Stimulated activated CD4-positive, alpha-beta T cell treated with anti-CD3 and anti-CD28 coated beads, Interleukin-2, amount 100 ng/mL, for 4 hours (primary cell): ENCODE data around the gene GALNT6.

Experiments
- DNase-seq: peaks from one replicate; pipeline ENCODE4 v3.0.0-alpha.2; 2020; ENCODE audit warnings: low read depth

The GALNT6 gene

DNA sequence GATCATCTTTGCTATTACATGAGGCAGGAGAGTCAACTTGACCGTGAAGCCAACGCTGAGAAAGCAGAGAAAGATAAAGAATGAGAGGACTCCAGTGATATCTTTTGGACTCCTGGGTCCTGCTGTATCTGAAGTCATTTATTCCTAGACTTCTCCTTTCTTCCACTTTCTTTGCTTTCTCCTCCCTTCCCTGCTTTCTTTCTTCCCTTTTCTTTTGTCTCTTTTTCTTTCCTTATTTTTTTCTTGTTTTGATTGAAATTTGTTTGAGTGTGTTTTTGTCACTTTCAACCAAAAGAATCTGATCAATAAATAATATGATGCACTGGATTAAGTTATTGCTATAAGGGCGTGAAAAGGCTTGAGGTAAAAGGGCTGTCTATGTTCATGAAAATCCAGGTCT, 13.4 kb upstream of the GALNT6 start:
- no peak for DNase-seq

GRCh38 chr12:51403681-51404136, 12.5 kb upstream of the GALNT6 start:
- no peak for DNase-seq

GRCh38 chr12:51403159-51403558, 12.0 kb upstream of the GALNT6 start:
- DNase-seq: no peak

GRCh38 chr12:51401900-51402299, 10.7 kb upstream of the GALNT6 start:
- no peak for DNase-seq

GRCh38 chr12:51401486-51401885, 10.3 kb upstream of the GALNT6 start:
- no peak for DNase-seq

DNA sequence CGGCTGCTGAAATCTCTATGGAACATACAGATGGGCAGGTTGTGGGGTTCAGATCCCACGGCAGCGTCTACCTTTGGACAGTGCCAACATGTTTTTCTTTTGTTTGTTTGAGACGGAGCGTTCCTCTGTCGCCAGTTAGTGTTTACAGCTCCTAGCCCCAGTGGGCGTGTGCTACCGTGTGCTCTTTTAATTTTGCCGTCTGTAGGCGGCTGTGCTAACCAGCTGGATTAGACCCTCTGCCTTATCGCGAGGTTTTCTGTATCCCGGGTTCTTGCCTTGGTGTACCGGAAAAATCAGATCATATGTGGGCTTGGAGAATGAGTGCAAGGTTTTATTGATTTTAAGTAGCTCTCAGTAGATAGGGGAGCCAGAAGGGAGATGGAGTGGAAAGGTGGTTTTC, 9.8 kb upstream of the GALNT6 start:
- no peak for DNase-seq

- DNase-seq: no peak
Measured at GRCh38 chr12:51399891-51400290, 8.7 kb upstream of the GALNT6 start.

GRCh38 chr12:51397670-51398069, 6.5 kb upstream of the GALNT6 start:
- DNase-seq: no peak

DNA sequence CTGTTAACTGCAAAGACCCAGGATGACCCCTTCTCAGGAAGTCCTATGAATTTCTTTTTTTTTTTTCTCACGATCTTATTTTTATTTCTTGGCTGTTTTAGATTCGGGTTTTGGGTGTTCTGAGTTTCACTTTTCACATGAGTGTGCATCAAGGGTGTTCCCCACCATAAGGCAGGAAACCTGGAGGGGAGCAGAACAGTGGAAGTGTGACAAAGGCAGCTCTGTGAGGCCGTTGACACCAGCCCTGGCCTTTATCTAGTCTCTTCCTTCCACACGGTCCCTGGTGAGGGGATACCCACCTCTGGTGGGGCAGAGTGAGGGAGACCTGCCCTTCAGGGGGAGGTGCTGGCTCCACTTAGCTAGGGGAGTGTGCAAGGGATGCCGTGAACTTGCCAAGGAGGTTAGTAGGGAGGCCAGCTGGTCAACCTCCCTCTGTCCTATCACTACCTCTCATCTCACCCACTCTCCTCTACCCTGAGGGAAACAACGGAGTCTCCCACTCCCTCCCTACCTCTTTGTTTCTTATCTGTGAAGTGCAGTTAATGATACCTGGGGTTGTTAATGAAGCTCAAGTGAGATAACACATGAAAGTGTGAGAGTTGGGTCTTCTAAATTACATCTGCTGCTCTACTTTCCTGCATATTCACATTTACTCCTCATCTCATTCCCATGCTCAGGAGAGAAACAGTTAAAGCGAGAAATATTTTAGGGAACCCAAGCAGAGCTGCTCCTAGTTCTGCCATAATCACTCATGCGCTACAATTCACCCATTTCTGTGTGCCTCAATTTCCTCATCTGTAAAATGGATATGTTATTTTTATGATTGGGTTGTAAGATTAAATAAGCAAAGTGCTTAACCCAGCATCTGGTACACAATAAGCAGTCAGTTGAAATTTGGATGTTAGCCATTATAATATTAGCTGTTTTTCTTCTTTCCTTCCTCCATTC, 4.4 kb upstream of the GALNT6 start:
- no peak for DNase-seq

DNA sequence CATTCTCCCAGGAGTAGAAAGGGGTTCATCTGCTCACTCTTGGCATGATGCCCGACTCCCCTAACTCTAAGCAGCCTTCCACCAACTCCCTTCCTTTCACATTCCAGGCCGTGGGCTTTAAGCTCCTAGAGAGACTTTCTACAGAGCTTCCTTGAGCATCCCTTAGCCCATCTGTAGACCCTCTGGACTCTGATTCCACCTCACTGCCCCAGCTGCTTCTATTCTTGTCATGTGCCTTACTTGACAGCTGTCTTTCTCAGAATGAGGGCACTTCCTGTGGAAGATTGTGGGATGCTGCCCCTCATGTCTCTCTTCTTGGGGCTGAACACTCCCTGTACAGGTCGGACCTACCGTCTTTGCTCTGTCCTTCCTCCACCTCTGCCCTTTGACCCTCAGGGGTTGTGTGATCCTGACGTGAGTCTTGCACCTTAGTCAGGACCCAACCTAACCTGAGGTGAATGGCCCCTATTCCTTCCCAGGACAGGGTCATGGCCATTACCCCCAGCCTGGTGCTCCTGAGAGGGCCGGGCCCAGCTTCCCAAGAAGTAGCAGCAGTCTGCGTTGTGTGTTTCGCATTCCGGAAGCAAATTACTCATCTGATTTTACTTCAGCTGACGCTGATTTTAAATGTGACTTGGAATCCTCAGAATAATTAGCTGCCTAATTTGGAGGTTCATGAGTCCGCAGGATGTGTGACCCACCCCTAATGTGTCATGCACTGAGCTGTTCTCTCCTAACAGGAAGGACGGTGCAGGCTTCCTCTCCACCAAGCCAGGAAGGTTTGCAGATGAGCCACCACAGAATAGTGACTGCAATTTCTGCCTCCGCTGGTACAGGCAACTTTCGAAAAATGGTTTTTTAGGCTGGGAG, 2.7 kb upstream of the GALNT6 start:
- peak; percentile 57 for DNase-seq

DNA sequence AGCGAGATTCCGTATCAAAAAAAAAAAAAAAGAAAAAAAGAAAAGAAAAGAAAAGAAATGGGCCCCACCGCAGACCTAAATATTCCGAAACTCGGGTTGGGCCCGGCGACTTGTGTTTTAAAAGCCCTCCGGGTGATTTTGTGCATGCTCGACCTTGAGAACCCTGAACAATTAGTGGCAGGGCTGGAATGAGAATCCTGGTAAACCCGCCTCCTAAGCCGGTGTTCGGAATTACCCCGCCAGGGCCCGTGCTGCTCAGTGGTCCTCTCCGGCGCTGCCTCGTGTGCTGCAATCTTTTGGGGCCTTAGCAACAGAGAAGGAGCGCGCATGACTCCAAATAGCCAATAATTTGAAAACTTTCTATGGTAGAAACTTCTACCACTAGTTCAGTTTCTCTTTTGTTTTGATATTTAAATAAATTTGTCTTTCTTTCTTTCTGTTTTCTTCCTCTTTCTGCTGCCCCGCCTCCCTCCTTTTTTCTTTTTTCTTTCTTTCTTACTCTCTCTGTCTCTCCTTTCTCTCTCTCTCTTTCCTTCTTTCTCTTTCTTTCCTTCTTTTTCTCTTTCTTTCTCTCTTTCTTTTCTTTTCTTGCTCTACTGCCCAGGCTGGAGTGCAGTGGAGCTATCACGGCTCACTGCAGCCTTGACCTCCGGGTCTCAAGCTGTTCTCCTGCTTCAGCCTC, 1.5 kb upstream of the GALNT6 start:
- DNase-seq: no peak

DNA sequence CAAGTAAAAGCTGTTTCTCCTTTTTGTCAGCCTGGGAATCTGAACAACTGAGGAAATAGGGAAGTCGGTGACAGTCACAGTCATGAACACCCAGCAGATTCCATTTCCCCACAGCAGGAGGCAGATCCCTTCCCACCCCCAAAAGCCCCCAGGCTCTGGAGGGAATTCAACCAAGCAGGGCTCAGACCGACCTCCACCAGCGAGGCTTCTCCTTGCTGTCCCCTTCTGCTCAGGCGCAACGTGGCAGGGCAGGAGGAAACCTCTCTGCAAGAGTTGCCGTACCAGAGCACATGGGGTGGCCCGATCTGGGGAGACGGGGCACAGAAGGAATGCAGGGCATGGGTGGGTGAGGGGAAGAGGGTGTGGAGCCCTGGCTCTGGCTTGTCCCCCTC, 319 bp downstream of the GALNT6 start:
- no peak for DNase-seq

- DNase-seq: no peak
Measured at GRCh38 chr12:51390457-51390856, 749 bp downstream of the GALNT6 start.

DNA sequence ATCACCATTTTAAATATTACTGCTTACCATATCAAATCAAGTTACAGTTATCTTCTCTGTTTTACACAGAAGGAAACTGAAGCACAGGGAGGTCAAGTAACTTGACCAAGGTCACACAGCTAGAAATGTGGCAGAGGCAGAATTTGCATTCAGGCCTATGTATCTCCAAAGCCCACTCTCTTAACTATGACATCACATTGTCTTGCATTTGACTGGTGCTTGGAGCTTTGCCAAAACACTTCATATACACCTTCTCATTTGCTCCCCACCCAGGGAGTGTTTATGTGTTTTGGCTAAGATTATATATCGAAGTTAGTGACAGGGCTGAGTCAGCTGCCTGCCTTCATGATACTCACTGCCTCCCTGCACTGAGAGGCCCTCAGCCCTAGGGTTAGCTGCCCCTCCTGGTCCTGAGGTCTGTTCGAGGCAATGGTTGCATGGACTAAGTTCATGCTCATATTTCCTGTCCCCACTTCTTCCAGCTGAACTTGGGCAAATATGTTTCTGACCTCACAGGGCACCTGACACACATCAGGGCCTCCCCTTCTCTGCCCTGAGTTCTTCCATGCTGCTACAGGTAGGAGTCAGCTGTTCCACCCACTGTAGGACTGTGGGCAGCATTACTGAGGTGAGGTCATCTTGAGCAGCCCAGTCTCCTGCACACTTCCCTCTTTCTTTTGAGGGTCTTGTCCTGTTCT, 1.8 kb downstream of the GALNT6 start:
- DNase-seq: no peak

DNA sequence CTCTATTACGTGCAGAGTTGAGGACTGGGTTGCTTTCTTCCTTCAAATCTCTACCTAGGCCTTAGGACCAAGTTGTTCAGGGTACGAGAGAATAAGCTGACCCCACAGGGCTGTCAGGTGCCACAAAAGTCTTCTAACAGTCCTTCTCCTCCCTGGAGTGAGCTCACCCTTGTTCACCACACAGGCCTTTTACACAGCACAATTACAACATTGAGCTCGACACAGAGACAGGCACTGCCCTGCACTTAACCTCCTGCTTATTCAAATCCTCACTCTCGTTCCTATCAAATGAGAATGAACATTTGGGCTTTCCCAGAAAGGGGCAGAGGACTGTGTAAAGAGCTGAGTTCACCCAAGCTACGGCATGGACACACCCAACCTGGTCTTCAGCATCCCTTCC, 2.4 kb downstream of the GALNT6 start:
- DNase-seq: no peak

- DNase-seq: no peak
Measured at GRCh38 chr12:51388069-51388799, 3.0 kb downstream of the GALNT6 start.

DNA sequence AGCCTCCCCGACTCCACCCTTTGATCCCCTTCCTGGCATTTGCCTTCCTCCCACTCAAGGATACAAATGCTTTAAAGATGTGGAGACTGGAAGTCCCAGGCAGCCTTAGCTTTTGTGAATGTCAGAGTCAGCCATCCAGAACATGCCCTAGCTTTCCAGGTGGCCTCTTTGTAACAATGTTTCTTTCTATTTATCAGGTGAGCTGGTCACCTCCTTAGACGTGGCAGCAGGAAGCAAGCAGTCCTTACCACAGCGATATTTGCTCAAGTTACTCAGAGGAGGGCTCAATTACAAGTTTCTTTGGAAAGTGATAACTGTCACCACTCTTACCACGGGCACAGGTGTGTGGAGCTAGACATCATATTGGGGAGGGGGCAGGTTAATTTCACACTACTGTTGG, 4.9 kb downstream of the GALNT6 start:
- no peak for DNase-seq

DNA sequence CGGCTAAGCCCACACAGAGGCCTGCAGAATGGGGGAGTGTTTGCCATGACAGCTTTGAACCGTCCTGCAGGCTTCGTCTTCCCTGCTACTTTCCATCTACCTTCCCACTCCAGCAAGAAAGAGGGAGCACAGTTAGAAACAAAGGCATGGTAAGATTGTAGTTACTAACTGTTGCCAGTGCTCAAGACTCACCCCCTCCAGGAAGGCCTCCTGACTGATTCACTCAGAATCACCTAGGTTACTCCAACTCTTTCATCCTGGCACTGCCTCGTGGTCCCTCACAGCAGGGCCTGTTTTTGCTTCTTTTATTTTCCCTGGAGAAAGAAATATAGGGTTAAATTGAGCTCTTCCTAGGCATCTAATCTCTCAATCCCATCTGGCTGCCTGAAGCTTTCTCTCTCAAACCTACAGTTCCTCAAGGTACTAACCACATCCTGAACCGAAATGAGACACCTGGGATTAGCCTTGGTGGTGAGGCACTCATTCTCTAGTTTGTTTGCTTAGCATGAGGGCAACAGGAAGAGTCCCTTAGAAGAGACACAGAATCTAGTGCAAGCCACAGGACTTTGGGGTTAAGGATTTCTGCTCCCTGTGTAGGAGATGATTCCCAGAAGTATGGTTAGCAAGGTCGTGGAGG, 7.8 kb downstream of the GALNT6 start:
- DNase-seq: no peak

DNA sequence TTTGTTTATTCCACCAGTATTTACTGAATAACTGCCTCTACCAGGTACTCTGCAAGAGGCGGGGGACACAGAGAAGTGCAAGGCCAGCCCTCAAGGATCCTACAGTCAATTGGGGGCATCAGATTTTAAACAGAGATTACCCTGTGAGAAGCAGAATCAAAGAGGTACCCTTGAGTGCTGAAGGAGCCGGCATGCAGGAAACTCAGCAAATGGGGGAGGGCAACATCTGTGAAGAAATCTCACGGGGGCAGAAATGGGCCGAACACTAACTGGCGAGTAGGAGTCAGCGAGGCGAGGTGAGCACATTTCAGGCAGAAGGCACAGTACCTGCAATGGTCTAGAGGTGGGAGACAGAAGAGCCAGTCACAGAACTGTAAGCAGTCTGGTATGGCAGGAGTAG, 9.0 kb downstream of the GALNT6 start:
- DNase-seq: no peak

DNA sequence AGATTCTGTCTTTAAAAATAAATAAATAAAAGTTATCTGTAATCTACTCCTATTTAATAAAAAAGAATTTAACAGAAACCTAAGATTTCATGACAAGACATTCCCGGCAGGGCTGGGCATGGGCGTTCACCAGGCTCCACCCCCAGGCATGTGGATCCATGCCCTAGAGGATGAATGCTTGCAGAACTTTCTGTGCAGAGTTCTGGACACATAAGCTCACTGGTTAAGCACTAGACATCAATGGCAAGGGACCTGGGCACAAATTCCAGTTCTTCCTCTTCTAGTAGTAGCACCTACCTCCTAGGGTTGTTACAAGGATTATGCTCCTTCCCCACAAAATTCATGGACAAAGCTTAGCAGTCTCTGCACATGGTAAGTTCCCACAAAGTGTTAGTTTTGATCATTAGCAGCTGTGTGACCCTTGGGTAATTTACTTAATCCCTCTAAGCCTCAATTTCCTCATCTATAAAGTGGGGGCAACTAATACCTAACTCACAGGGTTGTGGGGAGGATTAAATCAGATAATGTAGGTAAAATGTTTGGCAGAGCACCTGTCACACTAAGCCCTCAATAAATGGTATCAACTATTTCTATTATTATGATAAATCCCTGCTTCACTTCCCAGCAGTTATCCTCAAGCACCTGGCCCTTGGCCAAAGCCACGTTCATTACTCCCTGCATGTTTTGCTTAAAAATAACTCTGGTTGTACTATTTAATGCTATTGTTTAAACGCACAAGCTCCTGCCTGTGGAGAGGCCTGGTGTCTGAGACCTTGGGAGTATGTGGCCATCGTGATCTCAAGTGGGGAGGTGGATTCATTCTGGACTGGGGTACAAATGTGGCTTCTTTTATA, 9.8 kb downstream of the GALNT6 start:
- no peak for DNase-seq
